ENCODE results near the gene AKAP9. TPM values are rescaled to one million over a fixed set of nuclear protein-coding genes. Genes with fewer than 3 reads are reported as not detected.
"Not testable (repeated sequence)": the region's sequence is repeated elsewhere in the genome, so short reads cannot be mapped to it uniquely, and the experiment has no call there.

AKAP9 gene
- total and polyA plus RNA-seq, 7 experiments from 2014 or later, result 26.0 to 93.5 (median 63.0) TPM

DNA sequence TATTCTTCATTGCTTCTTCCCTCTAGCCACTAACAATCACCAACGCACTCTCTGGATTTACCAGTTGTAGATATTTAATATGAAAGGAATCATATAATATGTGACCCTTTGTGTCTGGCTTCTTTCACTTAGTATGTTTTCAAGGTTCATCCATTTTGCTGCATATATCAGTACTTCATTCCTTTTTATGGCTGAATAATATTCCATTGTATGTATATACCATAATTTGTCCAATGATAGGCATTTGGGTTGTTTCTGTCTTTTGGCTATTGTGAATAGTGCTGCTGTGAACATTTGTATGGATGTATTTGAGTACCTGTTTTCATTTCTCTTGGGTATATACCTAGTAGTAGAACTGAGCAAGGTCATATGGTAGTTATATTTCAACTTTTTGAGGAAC is 7.3 kb downstream of the AKAP9 start:
- H3K27me3 ChIP-seq (ENCODE audit: control insufficient read depth in 2 of 2, insufficient read depth in 2 of 2, low read length in 2 of 2), result no peaks in the 10 kb centered on the region
- ATAC-seq, result no peak
- no peaks in the 10 kb centered on the region for H3K27me3 Mint-ChIP-seq
- no peak for DNase-seq
- H3K4me3 Mint-ChIP-seq, result no peak overlapping the region
- peaks cover 0 to 5% (median 0%) of the 10 kb centered on the region in 11 donors for H3K9me3 Mint-ChIP-seq
- peaks cover 0 to 26% (median 17%) of the 10 kb centered on the region in 5 donors for H3K36me3 Mint-ChIP-seq
- H3K4me3 ChIP-seq (ENCODE audit: low read length), result no peak overlapping the region
- no peak overlapping the region for H3K27ac ChIP-seq (ENCODE audit: low read depth, low read length)
- ChIA-PET CTCF (no interaction called here), POLR2A (no interaction called here)
- no peak overlapping the region for H3K27ac Mint-ChIP-seq
- H3K9me3 ChIP-seq (ENCODE audit: control insufficient read depth in 2 of 3, low read length in 3 of 3), result no peaks in the 10 kb centered on the region
- intact Hi-C loops (cut with micrococcal nuclease), result loop anchor here (10.0 kb wide), 2 partner anchors 887 to 1287 kb away; partner anchors contain the start of genes CDK6 (in 1 of the 2) and VPS50 (in 1 of the 2)
- peaks cover 26 to 84% (median 61%) of the 10 kb centered on the region in 7 donors for H3K4me1 Mint-ChIP-seq
- no peaks in the 10 kb centered on the region for H3K36me3 ChIP-seq (ENCODE audit: control insufficient read depth in 2 of 3, insufficient read depth in 3 of 3, low read length in 3 of 3)
- H3K4me1 ChIP-seq (ENCODE audit: control insufficient read depth in 2 of 2, insufficient read depth in 2 of 2, low read length in 2 of 2), result peaks cover 0 to 3% of the 10 kb centered on the region in 2 donors

DNA sequence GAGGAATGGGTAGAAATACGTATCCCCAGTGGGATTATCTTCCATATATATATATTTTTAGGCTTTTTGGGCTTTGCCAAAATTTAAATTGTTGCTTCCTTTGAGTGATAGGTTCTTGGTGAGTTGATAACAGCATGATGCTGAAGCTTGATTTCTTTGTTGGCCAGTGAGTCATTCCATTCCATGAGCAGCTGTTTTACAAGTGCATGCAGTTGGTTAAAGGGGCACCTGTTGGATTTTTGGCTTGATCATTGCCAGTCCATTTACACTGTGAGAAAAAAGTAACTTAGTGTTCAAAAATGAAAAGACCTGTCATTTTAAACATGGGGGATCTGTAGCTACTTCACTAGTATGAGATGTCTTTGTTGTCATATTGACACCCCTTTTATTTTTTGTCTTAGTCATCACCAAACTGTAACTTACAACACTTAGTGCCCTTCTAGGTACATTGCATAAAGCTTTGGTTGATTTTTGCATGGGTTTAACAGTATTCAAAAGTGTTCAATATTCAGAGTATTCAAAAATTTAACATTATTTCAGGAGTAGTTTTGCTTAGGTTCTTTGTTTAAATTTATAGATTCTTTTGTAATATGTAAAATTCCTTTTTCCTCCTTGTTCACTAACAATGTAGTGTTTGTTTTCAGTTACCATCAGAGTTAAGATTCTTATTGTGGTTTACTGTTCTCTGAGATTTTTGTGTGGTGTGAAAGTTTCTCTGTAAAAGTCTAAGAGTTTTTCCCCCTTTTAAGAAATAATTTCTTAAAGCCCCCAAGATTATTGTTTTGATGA is 8.8 kb downstream of the AKAP9 start:
- peak overlapping the region in 2 of 10 donors; percentile 15 to 16 for H3K4me3 Mint-ChIP-seq
- no peaks in the 10 kb centered on the region for H3K27me3 Mint-ChIP-seq
- no peaks in the 10 kb centered on the region for H3K27me3 ChIP-seq (ENCODE audit: control insufficient read depth in 2 of 2, insufficient read depth in 2 of 2, low read length in 2 of 2)
- peaks cover 0 to 5% (median 0%) of the 10 kb centered on the region in 11 donors for H3K9me3 Mint-ChIP-seq
- DNase-seq (no peak), ATAC-seq (no peak)
- H3K27ac ChIP-seq (ENCODE audit: low read depth, low read length), result no peak overlapping the region
- H3K4me1 Mint-ChIP-seq, result peaks cover 27 to 82% (median 67%) of the 10 kb centered on the region in 7 donors
- POLR2A ChIA-PET, result no interaction called here
- H3K36me3 ChIP-seq (ENCODE audit: control insufficient read depth in 2 of 3, insufficient read depth in 3 of 3, low read length in 3 of 3), result no peaks in the 10 kb centered on the region
- H3K9me3 ChIP-seq (ENCODE audit: control insufficient read depth in 2 of 3, low read length in 3 of 3), result no peaks in the 10 kb centered on the region
- H3K4me3 ChIP-seq (ENCODE audit: low read length), result no peak overlapping the region
- H3K4me1 ChIP-seq (ENCODE audit: control insufficient read depth in 2 of 2, insufficient read depth in 2 of 2, low read length in 2 of 2), result no peaks in the 10 kb centered on the region
- CTCF ChIA-PET, result interaction anchor here (0.6 kb wide), 1 partner anchor 858 kb away, joined by 3 read pairs; no protein-coding TSS in a partner anchor
- intact Hi-C loops (cut with micrococcal nuclease), result loop anchor here (10.0 kb wide), 2 partner anchors 885 to 1285 kb away; partner anchors contain the start of genes CDK6 (in 1 of the 2) and VPS50 (in 1 of the 2)
- peaks cover 0 to 26% (median 17%) of the 10 kb centered on the region in 5 donors for H3K36me3 Mint-ChIP-seq
- H3K27ac Mint-ChIP-seq, result no peak overlapping the region

DNA sequence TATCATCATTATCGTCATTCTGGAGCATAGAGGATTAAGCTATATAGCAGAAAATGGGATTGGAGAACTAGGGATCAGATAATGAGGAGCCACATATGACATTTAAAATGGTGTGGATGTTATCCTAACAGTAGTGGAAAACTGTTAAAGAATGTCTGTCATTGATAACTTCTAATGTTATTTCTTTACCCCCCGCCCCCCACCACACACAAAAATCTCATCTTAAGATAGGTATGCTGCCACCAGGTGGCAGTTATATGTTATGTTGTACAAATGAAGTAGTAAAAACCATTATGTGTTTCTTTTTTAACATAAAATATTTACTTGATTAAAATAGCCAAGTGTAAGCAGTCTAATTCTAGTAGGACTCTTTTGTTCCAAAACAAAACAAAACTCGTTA is 13.0 kb downstream of the AKAP9 start:
- ATAC-seq, result no peak
- POLR2A ChIA-PET, result interaction anchor here (0.8 kb wide), 1 partner anchor 13 kb away, joined by 3 read pairs; the partner anchor contains the start of gene AKAP9
- DNase-seq, result no peak
- H3K27ac Mint-ChIP-seq, result no peak overlapping the region
- H3K36me3 Mint-ChIP-seq, result peaks cover 0 to 11% (median 7%) of the 10 kb centered on the region in 5 donors
- H3K27me3 ChIP-seq (ENCODE audit: control insufficient read depth in 2 of 2, insufficient read depth in 2 of 2, low read length in 2 of 2), result no peaks in the 10 kb centered on the region
- no peak overlapping the region for H3K4me3 ChIP-seq (ENCODE audit: low read length)
- H3K27ac ChIP-seq (ENCODE audit: low read depth, low read length), result no peak overlapping the region
- no peaks in the 10 kb centered on the region for H3K9me3 Mint-ChIP-seq
- H3K36me3 ChIP-seq (ENCODE audit: control insufficient read depth in 2 of 3, insufficient read depth in 3 of 3, low read length in 3 of 3), result peaks cover 0 to 4% (median 0%) of the 10 kb centered on the region in 3 experiments
- H3K4me1 Mint-ChIP-seq, result peaks cover 20 to 71% (median 55%) of the 10 kb centered on the region in 7 donors
- intact Hi-C loops (cut with micrococcal nuclease), result no loop called here
- no peaks in the 10 kb centered on the region for H3K27me3 Mint-ChIP-seq
- no peaks in the 10 kb centered on the region for H3K4me1 ChIP-seq (ENCODE audit: control insufficient read depth in 2 of 2, insufficient read depth in 2 of 2, low read length in 2 of 2)
- H3K4me3 Mint-ChIP-seq, result no peak overlapping the region
- H3K9me3 ChIP-seq (ENCODE audit: control insufficient read depth in 2 of 3, low read length in 3 of 3), result no peaks in the 10 kb centered on the region
- CTCF ChIA-PET, result interaction anchor here (1.0 kb wide), 1 partner anchor 11 kb away, joined by 4 read pairs; no protein-coding TSS in a partner anchor

DNA sequence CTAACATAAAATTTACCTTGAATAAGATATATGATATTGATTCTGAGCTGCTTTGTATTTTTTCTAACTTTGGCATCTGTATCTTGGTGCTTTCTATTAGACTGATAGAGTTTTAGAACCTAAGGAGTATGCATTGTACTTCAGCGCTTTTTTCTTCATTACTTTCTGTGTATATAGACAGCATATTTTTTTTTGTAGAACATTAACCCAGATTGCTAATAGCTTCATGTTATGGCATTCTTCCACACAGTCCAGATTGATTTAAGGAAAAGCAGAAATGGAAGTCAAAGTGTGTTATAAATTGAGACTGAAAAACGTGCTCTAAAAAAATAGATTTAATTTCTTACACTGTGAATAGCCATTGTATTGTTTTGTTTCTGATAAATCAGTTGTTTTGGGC is 15.8 kb downstream of the AKAP9 start:
- POLR2A ChIA-PET; H3K9me3 ChIP-seq (ENCODE audit: control insufficient read depth in 2 of 3, low read length in 3 of 3); H3K36me3 ChIP-seq (ENCODE audit: control insufficient read depth in 2 of 3, insufficient read depth in 3 of 3, low read length in 3 of 3); H3K27me3 ChIP-seq (ENCODE audit: control insufficient read depth in 2 of 2, insufficient read depth in 2 of 2, low read length in 2 of 2); DNase-seq; H3K4me3 Mint-ChIP-seq; H3K4me1 ChIP-seq (ENCODE audit: control insufficient read depth in 2 of 2, insufficient read depth in 2 of 2, low read length in 2 of 2); H3K27ac ChIP-seq (ENCODE audit: low read depth, low read length); H3K27me3 Mint-ChIP-seq; intact Hi-C loops (cut with micrococcal nuclease); H3K9me3 Mint-ChIP-seq; H3K4me3 ChIP-seq (ENCODE audit: low read length); ATAC-seq: not testable (repeated sequence)
- H3K4me1 Mint-ChIP-seq, result peaks cover 14 to 70% (median 55%) of the 10 kb centered on the region in 7 donors
- peaks cover 0 to 21% (median 7%) of the 10 kb centered on the region in 5 donors for H3K36me3 Mint-ChIP-seq
- CTCF ChIA-PET, result interaction anchor here (1.2 kb wide), 1 partner anchor 10 kb away, joined by 3 read pairs; no protein-coding TSS in a partner anchor
- peak overlapping the region in 1 of 9 donors; percentile 49 for H3K27ac Mint-ChIP-seq

DNA sequence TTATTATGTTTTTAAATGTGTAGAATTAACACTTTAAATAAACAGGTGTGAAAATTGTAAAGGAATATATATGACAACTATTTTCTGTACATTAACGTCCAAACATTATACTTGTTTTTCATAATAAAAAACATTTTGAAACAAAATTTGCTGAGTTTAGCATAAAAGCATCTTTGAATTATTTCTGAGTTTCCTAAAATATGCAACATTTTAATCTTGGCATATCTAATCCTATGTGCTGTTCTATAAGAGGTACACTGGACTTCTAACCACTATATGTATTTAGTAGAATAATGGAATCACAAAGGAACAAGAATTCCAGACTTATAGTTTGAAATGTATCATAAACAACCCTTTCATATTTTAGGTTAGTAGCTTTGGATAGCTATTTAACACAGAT is 16.6 kb downstream of the AKAP9 start:
- ChIA-PET POLR2A (no interaction called here), CTCF (interaction anchor here (1.2 kb wide), 1 partner anchor 11 kb away, joined by 3 read pairs; no protein-coding TSS in a partner anchor)
- intact Hi-C loops (cut with micrococcal nuclease), result no loop called here
- Histone ChIP-seq H3K27me3 (ENCODE audit: control insufficient read depth in 2 of 2, insufficient read depth in 2 of 2, low read length in 2 of 2) (no peaks in the 10 kb centered on the region), H3K36me3 (ENCODE audit: control insufficient read depth in 2 of 3, insufficient read depth in 3 of 3, low read length in 3 of 3) (peaks cover 0 to 4% (median 0%) of the 10 kb centered on the region in 3 experiments), H3K9me3 (ENCODE audit: control insufficient read depth in 2 of 3, low read length in 3 of 3) (no peaks in the 10 kb centered on the region), H3K4me1 (ENCODE audit: control insufficient read depth in 2 of 2, insufficient read depth in 2 of 2, low read length in 2 of 2) (no peaks in the 10 kb centered on the region), H3K27ac (ENCODE audit: low read depth, low read length) (no peak overlapping the region), H3K4me3 (ENCODE audit: low read length) (no peak overlapping the region)
- H3K27me3 Mint-ChIP-seq, result no peaks in the 10 kb centered on the region
- peaks cover 0 to 18% (median 5%) of the 10 kb centered on the region in 5 donors for H3K36me3 Mint-ChIP-seq
- no peak for DNase-seq
- no peak for ATAC-seq
- H3K27ac Mint-ChIP-seq, result no peak overlapping the region
- H3K4me1 Mint-ChIP-seq, result peaks cover 11 to 63% (median 48%) of the 10 kb centered on the region in 7 donors
- H3K9me3 Mint-ChIP-seq, result no peaks in the 10 kb centered on the region
- H3K4me3 Mint-ChIP-seq, result no peak overlapping the region

DNA sequence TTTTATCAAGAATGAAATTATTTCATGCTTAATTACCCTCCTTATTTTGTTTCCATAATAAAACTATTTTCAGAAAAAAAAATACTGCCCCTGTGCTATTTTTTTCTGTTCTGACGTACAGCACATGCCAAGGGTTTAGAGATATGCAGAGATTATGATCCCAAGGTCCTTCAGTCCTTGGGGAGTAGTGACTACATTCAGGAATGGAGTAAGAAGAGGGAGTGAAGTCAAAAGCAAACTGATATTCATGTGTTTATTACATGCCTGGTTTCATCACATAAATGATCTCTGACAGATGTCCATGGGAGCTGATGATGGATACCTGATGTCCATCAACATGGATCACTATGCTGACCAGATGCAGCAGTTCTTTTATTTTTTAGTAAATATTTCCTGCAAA is 17.2 kb downstream of the AKAP9 start:
- intact Hi-C loops (cut with micrococcal nuclease), result no loop called here
- H3K36me3 ChIP-seq (ENCODE audit: control insufficient read depth in 2 of 3, insufficient read depth in 3 of 3, low read length in 3 of 3), result peaks cover 0 to 4% (median 0%) of the 10 kb centered on the region in 3 experiments
- Mint-ChIP-seq H3K36me3 (peaks cover 0 to 15% (median 5%) of the 10 kb centered on the region in 5 donors), H3K4me1 (peaks cover 8 to 57% (median 43%) of the 10 kb centered on the region in 7 donors), H3K27me3 (no peaks in the 10 kb centered on the region), H3K27ac (no peak overlapping the region), H3K4me3 (no peak overlapping the region), H3K9me3 (no peaks in the 10 kb centered on the region)
- no peaks in the 10 kb centered on the region for H3K9me3 ChIP-seq (ENCODE audit: control insufficient read depth in 2 of 3, low read length in 3 of 3)
- H3K4me3 ChIP-seq (ENCODE audit: low read length), result no peak overlapping the region
- H3K27me3 ChIP-seq (ENCODE audit: control insufficient read depth in 2 of 2, insufficient read depth in 2 of 2, low read length in 2 of 2), result no peaks in the 10 kb centered on the region
- POLR2A ChIA-PET, result no interaction called here
- DNase-seq, result no peak
- H3K27ac ChIP-seq (ENCODE audit: low read depth, low read length), result no peak overlapping the region
- CTCF ChIA-PET, result interaction anchor here (1.2 kb wide), 1 partner anchor 12 kb away, joined by 3 read pairs; no protein-coding TSS in a partner anchor
- no peak for ATAC-seq
- no peaks in the 10 kb centered on the region for H3K4me1 ChIP-seq (ENCODE audit: control insufficient read depth in 2 of 2, insufficient read depth in 2 of 2, low read length in 2 of 2)

Measured in naive thymus-derived CD4-positive, alpha-beta T cell (primary cell).